Glutamatergic neuron (in vitro differentiated cells): Measurements from ENCODE around the gene PTPN13. TPM values are rescaled to one million over a fixed set of nuclear protein-coding genes. Genes with fewer than 3 reads are reported as not detected.

Experiments
- DNase-seq: peaks from one replicate; pipeline ENCODE4 v3.0.0; 2022
- H3K27ac Mint-ChIP-seq: one replicate; pipeline ENCODE4 v1.8.0; 2020; ENCODE audit warnings: mild to moderate bottlenecking, mixed read lengths, inconsistent platforms; ENCODE audit not compliant: unreplicated experiment
- H3K27me3 Mint-ChIP-seq: one replicate; pipeline ENCODE4 v1.8.0; 2020; ENCODE audit warnings: mild to moderate bottlenecking, moderate library complexity, mixed read lengths, inconsistent platforms; ENCODE audit not compliant: unreplicated experiment
- H3K36me3 Mint-ChIP-seq: one replicate; pipeline ENCODE4 v1.8.0; 2020; ENCODE audit warnings: mild to moderate bottlenecking, mixed read lengths, inconsistent platforms; ENCODE audit not compliant: unreplicated experiment
- H3K4me1 Mint-ChIP-seq: one replicate; pipeline ENCODE4 v1.8.0; 2020; ENCODE audit warnings: mild to moderate bottlenecking, low read depth, mixed read lengths, inconsistent platforms; ENCODE audit not compliant: unreplicated experiment
- H3K4me3 Mint-ChIP-seq: one replicate; pipeline ENCODE4 v1.8.0; 2020; ENCODE audit warnings: mild to moderate bottlenecking, mixed read lengths, inconsistent platforms; ENCODE audit not compliant: unreplicated experiment
- H3K9me3 Mint-ChIP-seq: one replicate; pipeline ENCODE4 v1.8.0; 2020; ENCODE audit warnings: mild to moderate bottlenecking, moderate library complexity, mixed read lengths, inconsistent platforms; ENCODE audit not compliant: unreplicated experiment
- total RNA-seq: library from RNA; stranded (reverse); fragmentation: NEBNext Ultra II Directional; extraction: Animal tissue kit (Norgen Biotek cat#: 25700); gene quantifications from one replicate; pipeline ENCODE4 v1.2.1, GENCODE V29; 2021; ENCODE audit not compliant: unreplicated experiment
- TF ChIP-seq, protein P1 (sequence below): fragments of 200-600 bp; sonication (generic); IDR thresholded peaks from one replicate; pipeline ENCODE4 v1.5.0; 2021; ENCODE audit not compliant: partially characterized antibody, unreplicated experiment

PTPN13 gene
- total RNA-seq, 1 donor from 2014 or later, result 44.1 TPM

DNA sequence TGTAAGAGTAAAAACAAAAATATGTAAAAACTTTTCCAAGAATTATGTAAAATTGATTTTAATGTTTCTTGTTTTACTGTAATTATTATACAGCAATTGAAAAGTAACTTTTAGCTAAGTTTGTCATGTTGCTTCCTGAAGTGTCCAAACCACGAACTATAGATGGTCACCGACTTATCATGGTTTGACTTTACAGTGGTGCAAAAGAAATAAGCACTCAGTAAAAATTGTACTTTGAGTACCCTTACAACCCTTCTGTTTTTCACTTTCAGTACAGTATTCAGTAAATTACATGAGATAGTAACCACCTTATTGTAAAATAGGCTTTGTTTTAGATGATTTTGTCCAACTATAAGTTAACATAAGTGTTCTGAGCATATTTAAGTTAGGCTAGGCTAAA lies 161.3 kb downstream of the PTPN13 start:
- DNase-seq, result no peak
- Mint-ChIP-seq H3K9me3 (no peaks in the 10 kb centered on the region), H3K4me1 (no peaks in the 10 kb centered on the region), H3K36me3 (no peaks in the 10 kb centered on the region), H3K4me3 (no peak overlapping the region), H3K27ac (no peak overlapping the region), H3K27me3 (no peaks in the 10 kb centered on the region)
- TF ChIP-seq, protein P1, sequence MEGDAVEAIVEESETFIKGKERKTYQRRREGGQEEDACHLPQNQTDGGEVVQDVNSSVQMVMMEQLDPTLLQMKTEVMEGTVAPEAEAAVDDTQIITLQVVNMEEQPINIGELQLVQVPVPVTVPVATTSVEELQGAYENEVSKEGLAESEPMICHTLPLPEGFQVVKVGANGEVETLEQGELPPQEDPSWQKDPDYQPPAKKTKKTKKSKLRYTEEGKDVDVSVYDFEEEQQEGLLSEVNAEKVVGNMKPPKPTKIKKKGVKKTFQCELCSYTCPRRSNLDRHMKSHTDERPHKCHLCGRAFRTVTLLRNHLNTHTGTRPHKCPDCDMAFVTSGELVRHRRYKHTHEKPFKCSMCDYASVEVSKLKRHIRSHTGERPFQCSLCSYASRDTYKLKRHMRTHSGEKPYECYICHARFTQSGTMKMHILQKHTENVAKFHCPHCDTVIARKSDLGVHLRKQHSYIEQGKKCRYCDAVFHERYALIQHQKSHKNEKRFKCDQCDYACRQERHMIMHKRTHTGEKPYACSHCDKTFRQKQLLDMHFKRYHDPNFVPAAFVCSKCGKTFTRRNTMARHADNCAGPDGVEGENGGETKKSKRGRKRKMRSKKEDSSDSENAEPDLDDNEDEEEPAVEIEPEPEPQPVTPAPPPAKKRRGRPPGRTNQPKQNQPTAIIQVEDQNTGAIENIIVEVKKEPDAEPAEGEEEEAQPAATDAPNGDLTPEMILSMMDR, result no peak

DNA sequence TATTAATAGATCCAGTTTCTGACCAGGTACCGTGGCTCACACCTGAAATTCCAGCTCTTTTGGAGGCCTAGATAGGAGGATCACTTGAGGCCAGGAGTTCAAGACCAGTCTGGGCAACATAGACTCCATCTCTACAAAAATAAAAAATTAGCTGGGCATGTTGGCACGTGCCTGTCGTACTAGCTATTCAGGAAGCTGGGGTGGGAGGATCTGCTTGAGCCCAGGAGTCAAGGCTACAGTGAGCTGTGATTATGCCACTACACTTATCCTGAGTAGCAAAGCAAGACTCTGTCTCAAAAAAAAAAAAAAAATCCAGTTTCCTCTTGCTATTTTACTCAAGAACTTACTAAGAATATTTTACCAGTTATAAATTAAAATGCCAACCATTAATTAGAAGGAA lies 163.4 kb downstream of the PTPN13 start:
- H3K4me1 Mint-ChIP-seq, result no peaks in the 10 kb centered on the region
- DNase-seq, result no peak
- H3K27me3 Mint-ChIP-seq, result no peaks in the 10 kb centered on the region
- TF ChIP-seq, protein P1, result no peak
- H3K27ac Mint-ChIP-seq, result no peak overlapping the region
- H3K9me3 Mint-ChIP-seq, result no peaks in the 10 kb centered on the region
- H3K4me3 Mint-ChIP-seq, result no peak overlapping the region
- H3K36me3 Mint-ChIP-seq, result no peaks in the 10 kb centered on the region

DNA sequence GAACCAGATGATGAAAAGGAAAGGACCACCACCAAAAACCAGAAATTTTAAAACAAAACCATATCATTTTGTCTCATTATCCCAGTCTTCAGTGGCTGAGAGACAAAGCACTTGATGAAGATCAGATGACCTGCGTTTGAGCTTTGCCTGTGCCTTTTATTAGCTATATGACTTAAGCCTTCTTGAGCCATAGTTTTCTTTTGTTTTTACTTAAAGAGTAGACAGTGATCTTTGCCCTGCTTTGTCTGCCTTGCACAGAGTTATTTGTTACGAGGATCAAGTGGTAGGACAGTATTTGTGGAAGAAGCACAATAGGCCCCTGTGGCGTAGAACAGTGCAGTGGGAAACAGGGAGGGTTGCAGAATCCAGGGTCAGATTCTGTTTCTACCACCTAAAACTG lies 165.2 kb downstream of the PTPN13 start:
- no peak for DNase-seq
- no peak overlapping the region for H3K27ac Mint-ChIP-seq
- no peaks in the 10 kb centered on the region for H3K36me3 Mint-ChIP-seq
- H3K9me3 Mint-ChIP-seq, result no peaks in the 10 kb centered on the region
- TF ChIP-seq, protein P1, result no peak
- H3K27me3 Mint-ChIP-seq, result no peaks in the 10 kb centered on the region
- no peak overlapping the region for H3K4me3 Mint-ChIP-seq
- no peaks in the 10 kb centered on the region for H3K4me1 Mint-ChIP-seq

DNA sequence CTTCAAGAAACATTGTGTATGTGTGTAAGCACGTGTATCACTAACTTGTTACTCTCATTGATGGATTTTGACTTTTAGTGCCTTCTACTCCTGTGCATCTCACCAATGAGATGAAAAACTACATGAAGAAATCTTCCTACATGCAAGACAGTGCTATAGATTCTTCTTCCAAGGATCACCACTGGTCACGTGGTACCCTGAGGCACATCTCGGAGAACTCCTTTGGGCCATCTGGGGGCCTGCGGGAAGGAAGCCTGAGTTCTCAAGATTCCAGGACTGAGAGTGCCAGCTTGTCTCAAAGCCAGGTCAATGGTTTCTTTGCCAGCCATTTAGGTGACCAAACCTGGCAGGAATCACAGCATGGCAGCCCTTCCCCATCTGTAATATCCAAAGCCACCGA lies 168.5 kb downstream of the PTPN13 start:
- H3K36me3 Mint-ChIP-seq, result no peaks in the 10 kb centered on the region
- H3K27ac Mint-ChIP-seq, result no peak overlapping the region
- DNase-seq, result no peak
- no peak overlapping the region for H3K4me3 Mint-ChIP-seq
- H3K27me3 Mint-ChIP-seq, result no peaks in the 10 kb centered on the region
- H3K4me1 Mint-ChIP-seq, result no peaks in the 10 kb centered on the region
- no peaks in the 10 kb centered on the region for H3K9me3 Mint-ChIP-seq
- TF ChIP-seq, protein P1, result no peak

DNA sequence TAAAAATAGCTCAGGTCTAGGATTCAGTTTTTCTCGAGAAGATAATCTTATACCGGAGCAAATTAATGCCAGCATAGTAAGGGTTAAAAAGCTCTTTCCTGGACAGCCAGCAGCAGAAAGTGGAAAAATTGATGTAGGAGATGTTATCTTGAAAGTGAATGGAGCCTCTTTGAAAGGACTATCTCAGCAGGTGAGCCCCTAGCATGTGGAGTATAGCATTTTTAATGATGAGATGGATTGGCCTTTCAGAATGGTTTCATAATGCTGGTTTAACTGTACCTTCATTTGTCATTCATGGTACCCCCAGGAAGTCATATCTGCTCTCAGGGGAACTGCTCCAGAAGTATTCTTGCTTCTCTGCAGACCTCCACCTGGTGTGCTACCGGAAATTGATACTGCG lies 175.7 kb downstream of the PTPN13 start:
- DNase-seq, result no peak
- TF ChIP-seq, protein P1, result no peak
- Mint-ChIP-seq H3K4me3 (no peak overlapping the region), H3K36me3 (no peaks in the 10 kb centered on the region), H3K27ac (no peak overlapping the region), H3K27me3 (no peaks in the 10 kb centered on the region), H3K4me1 (no peaks in the 10 kb centered on the region), H3K9me3 (peaks cover 2% of the 10 kb centered on the region)
